Left renal cortex interstitium (tissue), 4 donors: ENCODE results near the gene RNF208. TPM values are rescaled to one million over a fixed set of nuclear protein-coding genes. Genes with fewer than 3 reads are reported as not detected.
A peak's percentile ranks its signal among the peaks of the same experiment; 100 is the strongest.
"Not testable (repeated sequence)": the region's sequence is repeated elsewhere in the genome, so short reads cannot be mapped to it uniquely, and the experiment has no call there.

Source experiments
- DNase-seq, 4 donors: peaks; one replicate each; pipeline ENCODE4 v3.0.0-alpha.2; 2013; ENCODE audit warnings: low read depth in 4 of 4, low spot score in 2 of 4, missing footprints in 1 of 4
- polyA plus RNA-seq, 4 donors: library from polyadenylated mRNA; unstranded; fragments of 120-200 nt; gene quantifications; one replicate each; pipeline ENCODE4 v1.2.1, GENCODE V29; 2013; ENCODE audit not compliant: insufficient read length in 4 of 4

Gene RNF208
- polyA plus RNA-seq, 4 donors, result 5.4 to 15.1 (median 13.1) TPM

GRCh38 chr9:137240318-137240840 is 18.3 kb upstream of the RNF208 start:
- no peak for DNase-seq

GRCh38 chr9:137239541-137240200 is 17.6 kb upstream of the RNF208 start:
- not testable (repeated sequence) for DNase-seq

GRCh38 chr9:137237759-137238726 is 16.0 kb upstream of the RNF208 start:
- DNase-seq, result no peak

GRCh38 chr9:137236936-137237421 is 14.9 kb upstream of the RNF208 start:
- no peak for DNase-seq

GRCh38 chr9:137236238-137236935 is 14.3 kb upstream of the RNF208 start:
- peak in 1 of 4 donors; percentile 73 for DNase-seq

- DNase-seq, result no peak
Observed at GRCh38 chr9:137235424-137236237, 13.6 kb upstream of the RNF208 start.

GRCh38 chr9:137234758-137235423 is 12.9 kb upstream of the RNF208 start:
- no peak for DNase-seq

- no peak for DNase-seq
Observed at GRCh38 chr9:137234055-137234697, 12.1 kb upstream of the RNF208 start.

GRCh38 chr9:137233143-137233980 is 11.3 kb upstream of the RNF208 start:
- no peak for DNase-seq

GRCh38 chr9:137232510-137232909 is 10.5 kb upstream of the RNF208 start:
- no peak for DNase-seq

- DNase-seq, result no peak
Observed at GRCh38 chr9:137232101-137232500, 10.1 kb upstream of the RNF208 start.

- DNase-seq, result no peak
Observed at GRCh38 chr9:137231372-137232039, 9.5 kb upstream of the RNF208 start.

GRCh38 chr9:137230705-137231371 is 8.8 kb upstream of the RNF208 start, which contains the start of gene SLC34A3:
Gene SLC34A3, plus strand, starts transcription at chr9:137230901. Its CDS starts 802 bp downstream, at chr9:137231703.
- DNase-seq, result no peak

GRCh38 chr9:137229903-137230704 is 8.1 kb upstream of the RNF208 start:
- no peak for DNase-seq

GRCh38 chr9:137228968-137229896 is 7.2 kb upstream of the RNF208 start:
- DNase-seq, result no peak
